Fibroblast of skin of right biceps (primary cell): ENCODE data around the gene MMP1.

ENCODE experiments used
- DNase-seq: peaks from one replicate; pipeline ENCODE4 v3.0.0-alpha.2; 2013

The MMP1 gene

GRCh38 chr11:102798012-102798746 lies at the start of gene MMP1:
Gene MMP1, minus strand, starts transcription at chr11:102798160. Its CDS starts 68 bp downstream, at chr11:102798092.
- DNase-seq, result peak; percentile 89

DNA sequence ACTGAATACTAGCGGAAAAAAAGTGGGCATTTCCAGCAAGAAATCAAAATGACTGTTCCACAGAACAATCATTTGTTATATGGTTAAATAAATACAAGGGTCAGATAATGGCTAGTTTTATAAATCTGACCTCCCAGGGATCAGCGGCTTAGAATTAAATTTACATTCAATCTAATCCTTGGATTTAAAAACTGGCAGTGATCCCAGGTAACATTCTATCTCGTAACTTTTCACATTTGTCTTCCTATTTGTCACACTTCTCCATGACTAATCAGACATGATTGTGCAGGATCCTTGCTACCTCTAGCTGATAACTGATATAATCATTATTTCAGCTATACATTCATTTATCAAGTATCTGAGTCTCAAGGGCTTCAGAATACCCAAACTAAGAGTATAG lies 48.3 kb upstream of the MMP1 start:
- peak; percentile 74 for DNase-seq

DNA sequence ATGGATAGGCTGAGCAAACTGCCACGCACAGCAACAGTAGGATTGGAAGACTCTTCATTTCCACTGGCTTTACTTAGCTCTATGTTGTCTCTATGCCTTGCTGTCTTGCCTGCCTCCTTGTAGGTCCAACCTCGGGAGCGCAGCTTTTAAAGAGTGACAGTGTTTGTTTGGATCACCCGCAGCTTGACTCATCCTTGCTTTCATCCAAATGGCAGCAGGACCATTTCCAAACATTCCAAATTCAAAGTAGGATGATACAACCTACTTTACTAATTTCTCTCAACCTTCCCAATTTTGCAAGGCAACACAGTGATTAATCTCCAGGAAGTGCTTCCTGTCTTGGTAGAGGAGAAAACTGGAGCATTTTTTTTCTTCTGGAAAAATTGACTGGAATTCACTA lies 45.5 kb upstream of the MMP1 start, which contains the start of gene MMP3:
TSS of gene MMP3 (minus strand) at position 121 of the 400 bp plus-strand sequence. CDS start at position 58, 63 bp downstream.
- DNase-seq, result peak; percentile 88

GRCh38 chr11:102842930-102843329 lies 45.0 kb upstream of the MMP1 start:
- no peak for DNase-seq

DNA sequence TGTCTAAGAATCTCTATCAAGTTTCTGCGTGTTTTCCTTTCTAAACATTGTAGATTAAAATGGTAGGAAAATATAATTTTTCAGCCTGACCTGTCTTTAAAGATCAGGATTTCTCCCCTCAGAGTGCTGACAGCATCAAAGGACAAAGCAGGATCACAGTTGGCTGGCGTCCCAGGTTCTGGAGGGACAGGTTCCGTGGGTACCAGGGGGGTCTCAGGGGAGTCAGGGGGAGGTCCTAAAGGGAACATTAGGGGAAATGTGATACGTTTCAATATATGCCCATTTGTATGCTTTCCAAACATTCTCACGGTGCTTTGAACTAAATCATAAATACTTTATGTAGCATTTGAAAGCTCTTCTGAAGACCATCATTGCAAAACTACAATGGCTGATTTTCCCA lies 42.1 kb upstream of the MMP1 start:
- no peak for DNase-seq

DNA sequence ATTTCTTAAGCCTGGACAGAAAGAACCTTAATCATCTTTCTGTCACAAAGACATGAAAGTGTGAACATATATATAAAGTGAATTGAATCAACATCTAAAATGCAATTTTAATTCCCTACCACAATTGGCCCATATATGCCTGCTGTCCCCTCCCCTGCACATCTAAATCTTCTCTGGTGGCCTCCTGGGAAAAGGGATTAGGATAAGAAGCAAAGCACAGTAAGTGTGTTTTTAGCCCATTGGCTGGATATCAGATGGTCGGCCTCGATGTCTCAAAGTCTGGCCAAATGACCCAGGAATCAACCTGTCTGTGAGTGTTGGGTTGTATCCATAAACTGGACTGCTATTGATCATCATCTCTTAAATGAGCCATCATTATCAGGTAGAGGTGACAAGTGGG lies 39.7 kb upstream of the MMP1 start:
- DNase-seq, result no peak

DNA sequence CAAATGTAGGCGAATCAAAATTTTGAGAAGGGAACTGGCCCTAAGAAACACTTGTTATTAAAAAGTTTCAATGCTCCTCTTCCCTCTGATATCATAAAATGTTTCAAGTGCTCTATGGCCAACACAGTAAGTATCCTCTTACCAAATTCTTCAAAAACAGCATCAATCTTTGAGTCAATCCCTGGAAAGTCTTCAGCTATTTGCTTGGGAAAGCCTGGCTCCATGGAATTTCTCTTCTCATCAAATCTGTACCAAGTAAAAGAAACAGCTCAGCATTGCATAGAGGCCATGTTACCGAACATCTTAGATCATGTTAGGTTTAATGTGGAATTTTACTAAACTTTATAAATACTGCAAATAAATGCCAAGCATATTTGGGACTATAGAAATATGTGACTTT lies 39.2 kb upstream of the MMP1 start:
- DNase-seq, result peak; percentile 63

GRCh38 chr11:102836290-102836875 lies 38.4 kb upstream of the MMP1 start:
- peak; percentile 89 for DNase-seq

- peak; percentile 54 for DNase-seq
Measured at GRCh38 chr11:102833731-102834130, 35.8 kb upstream of the MMP1 start.

DNA sequence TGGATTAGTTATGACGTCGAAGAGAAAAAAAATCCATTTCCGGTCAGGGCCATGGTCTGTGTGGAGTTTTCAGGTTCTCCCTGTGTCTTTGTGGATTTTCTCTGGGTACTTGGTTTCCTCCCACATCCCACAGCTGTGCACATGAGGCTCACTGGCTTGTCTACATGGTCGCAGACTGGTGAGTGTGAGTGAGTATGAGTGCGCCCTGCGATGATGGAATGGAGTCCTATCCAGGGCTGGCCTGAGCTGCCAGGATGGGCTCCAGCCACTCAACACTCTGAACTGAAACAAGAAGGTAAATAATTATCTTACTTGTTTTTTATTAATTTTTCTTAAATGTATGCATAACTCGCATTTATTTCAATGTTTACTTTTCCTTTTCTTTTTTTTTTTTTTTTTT lies 34.7 kb upstream of the MMP1 start:
- no peak for DNase-seq

- peak; percentile 80 for DNase-seq
Measured at GRCh38 chr11:102831489-102832440, 33.8 kb upstream of the MMP1 start.

- no peak for DNase-seq
Measured at GRCh38 chr11:102831128-102831488, 33.1 kb upstream of the MMP1 start.

GRCh38 chr11:102830001-102830727 lies 32.2 kb upstream of the MMP1 start:
- DNase-seq, result peak; percentile 65

DNA sequence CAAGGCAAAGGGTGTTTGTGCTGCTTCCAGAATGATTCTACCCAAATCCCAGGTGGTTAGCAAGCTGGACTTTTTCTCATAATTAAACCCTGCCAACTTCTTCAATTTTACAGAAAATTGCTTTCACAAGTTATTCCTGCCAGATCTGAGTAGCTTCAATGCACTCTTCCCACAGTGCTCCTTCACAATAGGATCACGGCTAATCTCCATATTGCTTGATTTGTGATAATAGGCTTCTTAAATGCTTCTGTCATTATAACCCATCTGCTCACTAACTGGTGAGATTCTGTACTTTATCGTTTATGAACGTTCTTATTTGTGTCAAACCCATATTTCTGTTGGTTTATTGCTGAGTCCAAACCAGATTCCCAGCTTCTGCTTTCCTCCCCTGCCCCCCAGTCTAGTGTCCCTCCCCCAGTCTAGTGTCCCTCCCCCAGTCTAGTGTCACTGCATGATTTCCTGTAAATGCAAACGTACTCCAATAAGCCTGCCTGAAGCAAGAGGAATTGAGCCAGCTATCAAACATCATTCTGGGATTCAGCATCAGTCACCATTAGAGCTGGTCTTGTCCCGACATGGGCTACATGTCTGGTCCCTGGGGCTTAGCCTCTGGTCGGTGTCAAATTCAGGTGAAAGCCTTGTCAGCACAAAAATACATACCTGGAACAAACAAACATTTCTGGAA lies 31.5 kb upstream of the MMP1 start:
- peak; percentile 27 for DNase-seq

- DNase-seq, result no peak
Measured at GRCh38 chr11:102824556-102824955, 26.6 kb upstream of the MMP1 start.

- no peak for DNase-seq
Measured at GRCh38 chr11:102819491-102819890, 21.5 kb upstream of the MMP1 start.

DNA sequence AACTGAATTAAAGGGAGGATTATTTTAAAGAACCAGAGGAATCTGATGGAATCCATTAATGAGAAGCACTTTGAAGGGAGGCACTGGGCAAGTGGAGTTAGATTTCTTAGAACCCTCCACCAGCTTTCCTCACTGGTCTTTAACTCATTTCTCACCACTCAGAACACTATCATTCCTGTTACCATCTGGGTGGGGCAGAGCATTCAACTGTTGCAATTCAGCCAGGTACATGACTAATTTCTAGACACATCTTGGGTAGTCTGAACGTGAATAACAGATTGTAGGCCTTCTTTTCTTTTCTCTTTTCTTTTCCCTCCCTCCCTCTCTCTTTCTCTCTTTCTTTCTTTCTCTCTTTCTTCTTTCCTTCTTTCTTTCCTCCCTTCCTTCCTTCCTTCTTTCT lies 15.5 kb upstream of the MMP1 start:
- no peak for DNase-seq

DNA sequence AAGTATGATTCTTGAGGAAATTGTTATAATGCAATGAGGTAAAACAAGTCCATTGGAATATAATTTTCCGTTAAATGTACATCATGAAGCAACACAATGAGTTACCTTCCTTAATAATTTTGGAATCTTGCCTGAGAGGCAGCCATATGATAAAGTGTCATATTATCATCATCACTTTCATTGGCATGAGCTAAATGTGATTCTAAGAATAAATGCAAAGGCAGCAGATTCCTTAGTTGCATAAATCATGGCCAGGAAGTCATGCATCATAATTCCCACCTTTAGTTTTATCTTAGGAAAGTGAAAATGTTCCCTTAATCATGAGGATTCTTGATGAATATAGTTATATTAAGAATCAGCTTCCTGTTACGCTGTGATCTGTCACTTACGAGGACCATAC lies 14.2 kb upstream of the MMP1 start:
- no peak for DNase-seq

DNA sequence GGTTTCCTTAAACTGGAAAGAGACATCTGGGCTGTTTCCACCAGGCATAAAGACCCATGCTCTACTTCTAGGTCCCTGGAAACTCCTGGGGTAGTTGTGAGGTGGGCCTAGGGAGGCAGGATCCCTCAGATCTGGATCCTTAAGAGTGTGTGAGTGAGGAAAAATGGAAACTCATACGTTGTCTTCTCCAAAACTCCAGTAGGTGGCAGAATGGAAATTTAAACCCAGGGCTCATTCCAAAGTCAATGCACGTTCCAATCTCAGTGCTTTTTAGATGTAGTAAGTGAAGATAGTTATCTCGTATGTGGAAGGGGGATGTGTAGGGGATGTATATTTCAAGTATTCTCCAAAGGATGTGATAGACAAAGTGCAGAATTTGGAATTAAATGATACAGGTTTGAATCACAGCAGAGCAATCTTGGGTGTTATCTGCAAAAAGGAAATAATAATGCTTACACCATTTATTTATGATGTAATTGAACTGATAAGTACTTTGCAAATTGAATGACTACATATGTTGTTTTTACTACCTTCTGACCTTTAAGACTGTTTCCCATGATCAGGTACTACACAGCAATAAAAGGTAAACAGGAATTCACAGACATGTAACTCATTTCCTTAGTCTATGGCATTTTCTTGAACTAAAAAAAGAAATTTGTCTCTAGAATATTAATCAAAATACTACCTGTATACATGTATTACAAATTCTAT lies 13.1 kb upstream of the MMP1 start:
- DNase-seq, result peak; percentile 52

DNA sequence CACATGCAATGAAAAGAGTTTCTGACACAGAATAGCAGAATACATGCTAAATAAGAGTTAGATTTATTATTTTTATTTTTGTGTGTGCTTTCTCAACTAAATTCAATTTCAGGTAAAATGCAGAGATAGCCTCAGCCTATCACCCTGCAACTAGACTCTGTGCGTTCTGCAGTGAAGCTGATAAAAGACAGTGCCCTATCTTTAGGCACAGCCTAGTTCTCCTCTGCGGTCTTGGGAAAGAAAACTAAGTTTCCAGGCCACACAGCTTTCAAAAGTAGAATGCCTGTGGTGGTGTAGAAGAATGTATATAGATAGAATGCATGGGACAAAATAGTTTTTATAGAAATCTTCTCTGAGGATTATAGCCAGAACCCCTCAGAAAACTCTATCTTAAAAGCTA lies 12.0 kb upstream of the MMP1 start:
- DNase-seq, result no peak

GRCh38 chr11:102807921-102808320 lies 10.0 kb upstream of the MMP1 start:
- no peak for DNase-seq

DNA sequence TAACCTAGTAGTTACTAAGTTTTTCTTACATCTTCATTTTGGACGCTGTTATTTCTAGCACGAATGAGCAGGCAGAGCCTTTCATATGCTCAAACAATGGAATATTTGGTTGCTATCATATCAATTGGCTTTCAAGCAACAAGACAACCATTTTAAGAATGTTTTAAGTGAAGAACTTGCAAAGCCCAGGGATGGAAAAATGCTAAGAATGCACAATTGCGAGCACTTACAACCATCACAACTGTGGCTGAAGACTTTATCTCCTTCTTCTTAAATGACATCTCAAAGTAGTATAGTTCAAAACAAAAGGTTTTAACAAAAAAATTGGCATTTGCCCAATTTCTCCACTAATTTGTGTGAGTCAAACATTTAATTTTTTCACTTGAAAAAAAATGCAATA lies 8.3 kb upstream of the MMP1 start:
- peak; percentile 77 for DNase-seq
